ENCODE data around the gene TLDC2. TPM values are rescaled to one million over a fixed set of nuclear protein-coding genes. Genes with fewer than 3 reads are reported as not detected.

The TLDC2 gene
- total and polyA plus RNA-seq, 2 of the 8 experiments (the other 6 are each of a cell fraction or from before 2014, with no cell fraction given), result 0.29 to 0.34 TPM

- no peaks in the 10 kb centered on the region for H3K79me1 ChIP-seq (ENCODE audit: low read depth, low read length)
- no peak overlapping the region for H4K91ac ChIP-seq (replicated peaks; ENCODE audit: insufficient read length, low read length)
- H2AFZ ChIP-seq (ENCODE audit: low read length), result no peak overlapping the region
- H3K9me3 ChIP-seq (ENCODE audit: insufficient read depth in 2 of 2, low read depth in 1 of 2, low read length in 1 of 2), result no peaks in the 10 kb centered on the region
- H3K4me2 ChIP-seq (ENCODE audit: insufficient read depth in 1 of 2, low read depth in 2 of 2, low read length in 2 of 2), result no peak overlapping the region
- H2BK120ac ChIP-seq (replicated peaks; ENCODE audit: low read depth, low read length), result no peak overlapping the region
- POLR2A ChIA-PET (ENCODE audit: partially characterized antibody), result no interaction called here
- H3K4me1 ChIP-seq (replicated peaks in 1 of 4; ENCODE audit: control insufficient read depth in 3 of 4, insufficient read depth in 4 of 4, low read length in 3 of 4), result no peaks in the 10 kb centered on the region
- DNase-seq (ENCODE audit: low read depth in 1 of 2, low spot score in 2 of 2), result no peak
- H3K18ac ChIP-seq (ENCODE audit: extremely low read depth, low read length), result no peak overlapping the region
- H2BK12ac ChIP-seq (ENCODE audit: low read depth, low read length), result no peak overlapping the region
- no peak overlapping the region for H2BK20ac ChIP-seq (ENCODE audit: low read length)
- no peaks in the 10 kb centered on the region for H3K27me3 ChIP-seq (replicated peaks in 1 of 4; ENCODE audit: control insufficient read depth in 3 of 4, extremely low read depth in 1 of 4, insufficient read depth in 3 of 4, low read length in 3 of 4)
- no peaks in the 10 kb centered on the region for H3K23me2 ChIP-seq (ENCODE audit: low read depth, low read length)
- no peak overlapping the region for H3K27ac ChIP-seq (ENCODE audit: low read depth, low read length)
- H3K23ac ChIP-seq (ENCODE audit: insufficient read length), result no peak overlapping the region
- FAIRE-seq, result no peak
- H2AK5ac ChIP-seq (ENCODE audit: low read depth, low read length), result no peak overlapping the region
- no peak overlapping the region for H4K5ac ChIP-seq (ENCODE audit: insufficient read length, low read depth, low read length)
- no peak overlapping the region for H2BK15ac ChIP-seq (ENCODE audit: low read length)
- CTCF ChIA-PET (ENCODE audit: partially characterized antibody), result interaction anchor here (0.7 to 1.5 kb wide), 4 partner anchors 15 to 445 kb away, joined by 3 to 4 read pairs (median 3); a partner anchor contains a TSS
- H3K4ac ChIP-seq (replicated peaks; ENCODE audit: insufficient read length, low read depth, low read length), result no peak overlapping the region
- H3K4me3 ChIP-seq (ENCODE audit: extremely low read depth in 1 of 4, insufficient read depth in 2 of 4, low read depth in 3 of 4, low read length in 4 of 4), result no peak overlapping the region
- no peak overlapping the region for H2BK5ac ChIP-seq (ENCODE audit: low read depth, low read length)
- H3K79me2 ChIP-seq (ENCODE audit: control insufficient read depth in 1 of 2, insufficient read depth in 2 of 2, low read length in 2 of 2), result no peaks in the 10 kb centered on the region; a peak in 1 of 4 replicates
- H4K20me1 ChIP-seq (replicated peaks in 1 of 2; ENCODE audit: control insufficient read depth in 1 of 2, insufficient read depth in 2 of 2, low read length in 2 of 2), result no peaks in the 10 kb centered on the region
- H3K14ac ChIP-seq (ENCODE audit: insufficient read length), result no peak overlapping the region
- H3K9ac ChIP-seq (replicated peaks in 1 of 4; ENCODE audit: extremely low read depth in 1 of 4, low read depth in 3 of 4, low read length in 3 of 4), result no peak overlapping the region
- peaks cover 2 to 34% (median 9%) of the 10 kb centered on the region in 4 experiments; a peak in 5 of 8 replicates for H3K36me3 ChIP-seq (ENCODE audit: control insufficient read depth in 2 of 4, insufficient read depth in 4 of 4, low read length in 3 of 4)
- H4K8ac ChIP-seq (ENCODE audit: extremely low read depth, insufficient read depth, low read length), result no peak overlapping the region
- H3K56ac ChIP-seq (replicated peaks; ENCODE audit: insufficient read length, low read depth, low read length), result no peak overlapping the region
- TF ChIP-seq PHF8 (conservative IDR thresholded peaks at IDR 0.05; ENCODE audit: low read depth, low read length), result no peak
- no peak for TF ChIP-seq TAF1 (IDR thresholded peaks at IDR 0.05; ENCODE audit: low read depth, low read length)
- TF ChIP-seq, protein P1, sequence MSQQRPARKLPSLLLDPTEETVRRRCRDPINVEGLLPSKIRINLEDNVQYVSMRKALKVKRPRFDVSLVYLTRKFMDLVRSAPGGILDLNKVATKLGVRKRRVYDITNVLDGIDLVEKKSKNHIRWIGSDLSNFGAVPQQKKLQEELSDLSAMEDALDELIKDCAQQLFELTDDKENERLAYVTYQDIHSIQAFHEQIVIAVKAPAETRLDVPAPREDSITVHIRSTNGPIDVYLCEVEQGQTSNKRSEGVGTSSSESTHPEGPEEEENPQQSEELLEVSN (IDR thresholded peaks at IDR 0.05), result no peak
- no peak for TF ChIP-seq JUN (IDR thresholded peaks at IDR 0.05; ENCODE audit: low read depth, low read length)
- TF ChIP-seq CTBP2 (IDR thresholded peaks at IDR 0.05; ENCODE audit: borderline replicate concordance, insufficient read depth, insufficient read length, low read length), result no peak
- TF ChIP-seq, protein P2, sequence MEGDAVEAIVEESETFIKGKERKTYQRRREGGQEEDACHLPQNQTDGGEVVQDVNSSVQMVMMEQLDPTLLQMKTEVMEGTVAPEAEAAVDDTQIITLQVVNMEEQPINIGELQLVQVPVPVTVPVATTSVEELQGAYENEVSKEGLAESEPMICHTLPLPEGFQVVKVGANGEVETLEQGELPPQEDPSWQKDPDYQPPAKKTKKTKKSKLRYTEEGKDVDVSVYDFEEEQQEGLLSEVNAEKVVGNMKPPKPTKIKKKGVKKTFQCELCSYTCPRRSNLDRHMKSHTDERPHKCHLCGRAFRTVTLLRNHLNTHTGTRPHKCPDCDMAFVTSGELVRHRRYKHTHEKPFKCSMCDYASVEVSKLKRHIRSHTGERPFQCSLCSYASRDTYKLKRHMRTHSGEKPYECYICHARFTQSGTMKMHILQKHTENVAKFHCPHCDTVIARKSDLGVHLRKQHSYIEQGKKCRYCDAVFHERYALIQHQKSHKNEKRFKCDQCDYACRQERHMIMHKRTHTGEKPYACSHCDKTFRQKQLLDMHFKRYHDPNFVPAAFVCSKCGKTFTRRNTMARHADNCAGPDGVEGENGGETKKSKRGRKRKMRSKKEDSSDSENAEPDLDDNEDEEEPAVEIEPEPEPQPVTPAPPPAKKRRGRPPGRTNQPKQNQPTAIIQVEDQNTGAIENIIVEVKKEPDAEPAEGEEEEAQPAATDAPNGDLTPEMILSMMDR (IDR thresholded peaks at IDR 0.05; ENCODE audit: control extremely low read depth in 1 of 3, insufficient read depth in 1 of 3, low read depth in 1 of 3, low read length in 3 of 3), result no peak
- TF ChIP-seq JUND (IDR thresholded peaks at IDR 0.05; ENCODE audit: low read length), result no peak
- TF ChIP-seq MAFK (IDR thresholded peaks at IDR 0.05; ENCODE audit: low read depth, low read length), result no peak
- TF ChIP-seq CHD2 (IDR thresholded peaks at IDR 0.05; ENCODE audit: low read length), result no peak
- no peak for TF ChIP-seq HDAC6 (IDR thresholded peaks at IDR 0.05; ENCODE audit: low read depth, low read length)
- TF ChIP-seq TBP (IDR thresholded peaks at IDR 0.05; ENCODE audit: low read depth, low read length), result no peak
- TF ChIP-seq RBBP5 (IDR thresholded peaks at IDR 0.05; ENCODE audit: borderline replicate concordance, low read depth, low read length), result no peak
These were observed 61.4 kb downstream of the TLDC2 start for GRCh38 chr20:36937402-36937770.

Data from H1 (cell line).